ENCODE measurements around the gene EMC9.

DNA sequence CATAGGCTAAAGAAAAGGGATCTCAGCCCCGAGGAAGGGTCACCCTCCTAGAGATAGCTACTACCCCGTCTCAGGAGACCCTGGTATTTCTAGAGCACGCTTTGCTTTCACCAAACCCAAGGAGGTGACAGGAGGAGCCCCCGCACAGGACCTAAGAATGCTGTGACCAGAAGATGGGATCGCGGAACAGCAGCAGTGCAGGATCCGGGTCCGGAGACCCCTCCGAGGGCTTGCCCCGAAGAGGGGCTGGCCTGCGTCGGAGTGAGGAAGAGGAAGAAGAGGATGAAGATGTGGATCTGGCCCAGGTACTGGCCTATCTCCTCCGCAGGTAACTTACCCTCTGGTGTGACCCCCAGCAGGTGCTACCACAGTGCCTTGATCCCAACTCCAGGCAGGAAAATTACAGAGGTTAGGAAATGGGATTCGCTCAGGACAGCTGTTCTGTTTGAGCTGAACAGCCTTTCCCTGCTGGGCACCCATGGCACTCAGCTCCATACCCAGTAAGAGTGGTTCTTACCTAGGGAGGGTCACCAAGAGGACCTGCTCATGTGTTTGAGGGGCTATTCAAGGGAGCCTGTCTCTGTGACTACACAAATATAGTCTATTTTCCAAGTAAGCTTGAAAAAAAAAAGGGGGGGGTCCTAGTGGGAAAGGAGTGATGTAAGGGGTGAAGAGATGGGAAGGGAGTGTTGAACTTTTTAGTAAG, 25.8 kb downstream of the EMC9 start:
- no peak for TF ChIP-seq POLR2A (IDR thresholded peaks at IDR 0.05)
- TF ChIP-seq, protein P1, sequence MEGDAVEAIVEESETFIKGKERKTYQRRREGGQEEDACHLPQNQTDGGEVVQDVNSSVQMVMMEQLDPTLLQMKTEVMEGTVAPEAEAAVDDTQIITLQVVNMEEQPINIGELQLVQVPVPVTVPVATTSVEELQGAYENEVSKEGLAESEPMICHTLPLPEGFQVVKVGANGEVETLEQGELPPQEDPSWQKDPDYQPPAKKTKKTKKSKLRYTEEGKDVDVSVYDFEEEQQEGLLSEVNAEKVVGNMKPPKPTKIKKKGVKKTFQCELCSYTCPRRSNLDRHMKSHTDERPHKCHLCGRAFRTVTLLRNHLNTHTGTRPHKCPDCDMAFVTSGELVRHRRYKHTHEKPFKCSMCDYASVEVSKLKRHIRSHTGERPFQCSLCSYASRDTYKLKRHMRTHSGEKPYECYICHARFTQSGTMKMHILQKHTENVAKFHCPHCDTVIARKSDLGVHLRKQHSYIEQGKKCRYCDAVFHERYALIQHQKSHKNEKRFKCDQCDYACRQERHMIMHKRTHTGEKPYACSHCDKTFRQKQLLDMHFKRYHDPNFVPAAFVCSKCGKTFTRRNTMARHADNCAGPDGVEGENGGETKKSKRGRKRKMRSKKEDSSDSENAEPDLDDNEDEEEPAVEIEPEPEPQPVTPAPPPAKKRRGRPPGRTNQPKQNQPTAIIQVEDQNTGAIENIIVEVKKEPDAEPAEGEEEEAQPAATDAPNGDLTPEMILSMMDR (IDR thresholded peaks at IDR 0.05 in 4 of 5, conservative IDR thresholded peaks at IDR 0.05 in 1 of 5): no peak
